GM21717 (cell line): ENCODE data around the gene UBTD1.

ENCODE experiments used
- ATAC-seq: cut with Tn5 transposase; IDR thresholded peaks from one replicate; pipeline ENCODE4 v1.9.1; 2021; ENCODE audit warnings: mild to moderate bottlenecking, moderate library complexity; ENCODE audit not compliant: unreplicated experiment

UBTD1 gene

GRCh38 chr10:97607095-97607636 lies 108.4 kb downstream of the UBTD1 start:
- ATAC-seq = no peak

GRCh38 chr10:97608991-97609561 lies 110.4 kb downstream of the UBTD1 start:
- ATAC-seq = no peak

GRCh38 chr10:97611473-97611872 lies 112.7 kb downstream of the UBTD1 start:
- no peak for ATAC-seq

- no peak for ATAC-seq
These were observed 113.7 kb downstream of the UBTD1 start for GRCh38 chr10:97612386-97612785.

GRCh38 chr10:97618285-97618684 lies 119.6 kb downstream of the UBTD1 start:
- no peak for ATAC-seq

GRCh38 chr10:97618733-97619132 lies 120.0 kb downstream of the UBTD1 start:
- ATAC-seq = no peak
